ENCODE data around the gene SMIM45.

SMIM45 gene

DNA sequence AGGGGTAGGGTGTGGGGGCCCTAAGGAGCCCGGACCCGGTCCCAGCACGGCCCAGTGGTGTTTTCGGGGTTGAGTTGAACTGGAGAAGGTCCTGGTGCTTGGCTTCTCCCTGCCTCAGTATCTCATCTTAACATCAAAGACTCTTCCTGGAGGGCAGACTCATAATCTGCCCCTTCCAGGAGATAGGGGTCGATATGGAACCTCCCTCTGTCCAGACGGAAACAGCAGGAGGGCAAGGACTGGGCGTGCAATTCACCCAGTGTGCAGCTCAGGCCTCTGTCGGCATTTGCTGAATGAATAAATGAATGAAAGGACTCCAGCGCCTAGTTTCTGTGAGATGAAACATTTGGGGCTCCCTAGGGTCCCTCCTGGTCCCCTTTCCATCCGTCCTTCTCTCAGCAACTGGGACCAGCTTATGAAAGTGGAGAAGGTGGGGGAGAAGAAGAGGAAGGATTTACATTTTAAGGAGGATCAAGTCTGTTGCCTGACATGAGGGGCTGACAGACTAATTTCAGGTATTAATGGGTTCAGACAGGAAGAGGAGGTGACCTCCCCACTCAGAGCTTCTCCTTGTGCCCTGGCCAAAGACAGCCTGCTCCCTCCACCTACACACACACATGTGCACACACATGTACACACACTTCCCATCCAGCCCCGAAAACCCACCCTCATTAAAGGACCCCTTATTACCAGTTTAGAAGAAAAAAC lies 36.0 kb upstream of the SMIM45 start:
- DNase-seq (ENCODE audit: low read depth in 2 of 2): no peak

DNA sequence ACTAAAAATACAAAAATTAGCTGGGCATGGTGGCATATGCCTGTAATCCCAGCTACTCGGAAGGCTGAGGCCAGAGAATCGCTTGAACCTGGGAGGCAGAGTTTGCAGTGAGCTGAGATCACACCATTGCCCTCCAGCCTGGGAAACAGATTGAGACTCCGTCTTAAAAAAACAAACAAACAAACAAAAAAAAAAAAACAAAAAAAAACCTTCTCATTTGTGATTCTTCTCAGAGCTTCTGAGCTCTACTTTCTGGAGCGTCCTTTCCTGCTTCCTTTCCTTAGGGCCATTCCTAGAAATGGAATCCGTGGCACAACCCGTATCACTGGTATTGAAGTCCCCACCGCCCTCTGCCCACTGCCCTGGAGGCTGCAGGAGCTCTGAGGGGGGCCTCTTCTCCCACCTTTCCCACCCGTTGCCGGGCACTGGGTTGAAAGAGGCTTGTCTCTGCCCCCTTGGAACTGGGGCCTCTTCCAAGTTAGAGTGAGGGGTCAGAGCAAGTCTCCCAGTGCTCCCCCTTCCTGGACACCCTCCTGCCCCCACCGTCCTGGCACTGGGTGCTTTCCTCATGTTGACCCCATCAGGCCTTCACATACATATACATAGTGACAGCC lies 35.1 kb upstream of the SMIM45 start:
- no peak for DNase-seq (ENCODE audit: low read depth in 2 of 2)

DNA sequence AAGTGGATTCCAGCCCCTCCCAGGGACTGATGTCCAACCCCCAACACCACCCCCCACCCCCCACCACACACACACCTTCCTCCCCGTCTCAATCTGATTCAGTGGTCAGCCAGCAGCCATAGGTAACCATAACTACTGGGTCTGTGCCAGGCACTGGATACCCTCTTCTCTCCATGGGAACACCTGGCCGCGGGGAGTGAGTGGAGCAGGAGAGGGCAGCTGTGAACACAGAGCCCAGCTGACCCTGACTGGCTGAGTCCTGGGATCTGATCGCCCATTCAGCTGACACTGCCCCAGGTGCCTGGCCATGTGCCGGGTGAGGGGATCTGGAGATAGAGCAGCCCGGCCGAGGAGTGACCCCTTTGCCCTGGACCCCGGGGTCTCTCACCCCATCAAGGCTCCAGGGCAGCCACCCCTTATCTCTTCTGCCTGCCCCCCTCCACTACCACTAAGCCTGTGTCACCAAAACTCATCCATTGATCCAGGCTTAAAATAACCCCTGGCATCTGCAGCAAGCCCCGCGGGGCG lies 34.5 kb upstream of the SMIM45 start:
- no peak for DNase-seq (ENCODE audit: low read depth in 2 of 2)

DNA sequence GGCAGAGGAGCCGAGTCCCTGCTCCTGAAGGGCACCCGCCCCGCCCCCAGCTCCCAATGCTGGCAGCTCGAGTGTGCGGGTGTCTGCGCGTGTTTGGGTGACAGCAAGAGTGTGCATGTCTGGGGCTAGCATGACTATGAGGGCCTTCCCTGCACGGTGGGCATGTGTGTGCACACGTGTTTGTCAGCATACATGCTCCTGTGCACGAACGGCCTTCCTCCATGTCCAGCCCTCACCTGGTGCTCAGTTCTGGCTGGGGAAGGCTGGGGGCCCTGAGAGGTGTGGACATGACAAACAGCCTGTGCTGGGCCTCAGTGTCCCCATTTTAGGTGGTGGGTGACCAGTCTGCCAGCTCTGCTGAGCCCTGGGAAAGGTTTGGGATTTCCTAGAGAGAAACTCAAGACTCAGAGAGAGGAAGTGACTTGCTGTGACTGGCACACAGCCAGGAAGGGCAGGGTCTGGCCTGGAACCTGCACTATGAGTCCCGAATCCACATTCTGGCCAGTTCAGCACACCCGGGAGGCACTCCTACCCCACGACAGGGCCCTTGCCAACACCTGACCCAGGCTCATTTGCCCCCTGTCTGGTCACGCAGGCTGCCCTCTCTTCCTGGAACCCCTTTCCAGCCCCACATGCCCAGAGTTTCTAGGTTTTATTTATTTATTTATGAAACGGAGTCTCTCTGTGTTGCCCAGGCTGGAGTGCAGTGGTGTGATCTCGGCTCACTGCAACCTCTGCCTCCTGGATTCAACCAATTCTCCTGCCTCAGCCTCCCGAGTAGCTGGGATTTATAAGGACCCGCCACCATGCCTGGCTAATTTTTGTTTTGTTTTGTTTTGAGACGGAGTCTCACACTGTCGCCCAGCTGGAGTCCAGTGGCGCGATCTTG lies 33.8 kb upstream of the SMIM45 start:
- DNase-seq (ENCODE audit: low read depth in 2 of 2): peak in 1 of 2 donors; percentile 71

DNA sequence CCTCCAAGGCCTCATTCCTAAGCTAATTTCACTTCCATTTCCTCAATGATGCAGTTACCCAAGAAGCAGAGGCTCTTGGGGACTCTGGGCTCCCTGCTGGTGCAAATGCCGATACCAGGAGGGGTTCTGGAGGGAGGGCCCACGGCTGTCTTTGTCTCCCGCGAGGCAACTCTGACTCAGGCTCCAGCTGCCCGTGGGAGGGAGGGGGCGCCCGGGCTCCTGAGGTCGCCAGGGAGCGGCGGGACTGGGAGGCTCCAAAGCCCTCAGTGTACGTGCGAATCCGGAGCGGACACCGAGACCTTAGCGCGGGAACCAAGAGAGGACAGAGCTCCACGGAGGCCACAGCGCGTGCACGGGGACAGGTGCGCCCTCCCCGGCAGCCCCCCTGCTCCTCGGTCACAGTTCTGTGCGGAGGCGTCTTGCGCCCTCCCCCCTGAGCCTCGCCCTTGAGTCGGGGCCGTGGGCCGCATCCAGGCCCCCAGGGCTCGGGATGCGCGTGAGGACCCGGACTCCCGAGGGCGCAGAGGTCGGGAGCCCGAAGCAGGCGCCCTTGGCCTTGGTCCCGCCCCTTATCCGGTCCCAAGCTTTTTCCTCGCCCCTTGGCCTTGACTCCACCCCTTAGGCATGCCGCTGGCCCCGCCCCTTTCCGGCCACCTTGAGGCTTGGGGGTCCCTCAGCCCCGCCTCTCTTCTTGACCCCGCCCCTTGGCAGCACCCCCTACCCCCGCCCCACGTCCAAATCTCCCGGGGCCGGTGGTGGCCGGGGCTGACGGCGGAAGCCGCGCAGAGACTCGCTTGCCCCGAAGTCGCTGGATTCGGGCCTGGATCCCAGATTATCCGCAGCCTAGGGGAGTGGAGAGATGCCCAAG lies 32.4 kb upstream of the SMIM45 start:
- DNase-seq (ENCODE audit: low read depth in 2 of 2): no peak

DNA sequence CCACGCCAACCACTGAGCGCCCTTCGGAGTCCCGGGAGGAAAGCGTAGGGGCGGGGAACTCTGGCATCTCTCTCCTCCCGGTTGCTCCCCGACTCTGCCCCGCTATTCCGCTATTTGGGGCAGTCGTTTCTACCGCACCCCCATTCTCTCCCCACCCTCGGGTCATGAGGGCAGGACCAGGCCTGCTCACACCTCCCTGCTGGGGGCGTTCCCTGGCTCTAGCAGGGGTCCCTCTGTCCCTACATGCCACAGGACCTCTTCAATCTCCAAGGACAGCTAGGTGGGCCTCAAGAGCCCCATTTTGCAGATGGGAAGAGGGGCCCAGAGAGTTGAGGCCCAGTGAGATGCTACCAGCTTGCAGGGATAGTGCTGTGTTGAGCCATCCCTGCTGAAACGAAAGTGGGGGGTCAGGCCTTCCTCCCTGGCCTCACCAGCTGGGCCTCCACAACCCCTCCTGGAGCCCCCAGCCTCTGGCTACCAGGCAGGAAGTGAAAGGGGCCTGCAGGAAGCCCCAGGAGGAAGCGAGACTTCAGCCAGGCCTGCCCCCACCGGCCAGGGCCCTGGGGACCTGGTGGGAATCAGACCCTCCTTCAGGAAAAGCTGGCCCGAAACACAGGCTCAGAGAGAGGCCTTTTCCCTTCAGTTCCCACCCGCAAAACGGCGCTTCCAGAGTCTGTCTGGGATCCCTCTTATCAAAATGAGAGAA lies 31.5 kb upstream of the SMIM45 start:
- DNase-seq (ENCODE audit: low read depth in 2 of 2): no peak

DNA sequence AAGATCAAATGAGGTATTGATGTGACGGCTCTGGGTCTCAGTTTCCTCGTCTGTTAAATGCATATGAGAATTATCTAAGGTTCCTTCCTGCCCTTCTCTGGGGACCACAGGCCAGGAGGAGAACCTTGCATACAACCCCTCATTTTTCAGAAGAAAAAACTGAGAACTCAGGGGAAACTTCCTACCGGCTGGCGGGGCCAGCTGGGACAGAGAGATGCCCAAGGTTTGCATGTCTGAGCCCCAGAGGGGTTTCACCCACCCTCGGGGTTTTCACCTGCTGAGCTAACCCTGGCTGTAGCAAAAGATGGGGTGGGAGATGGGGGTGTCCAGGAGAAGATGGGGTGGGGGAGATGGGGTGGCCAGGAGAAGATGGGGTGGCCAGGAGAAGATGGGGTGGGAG lies 29.6 kb upstream of the SMIM45 start:
- DNase-seq (ENCODE audit: low read depth in 2 of 2): no peak

DNA sequence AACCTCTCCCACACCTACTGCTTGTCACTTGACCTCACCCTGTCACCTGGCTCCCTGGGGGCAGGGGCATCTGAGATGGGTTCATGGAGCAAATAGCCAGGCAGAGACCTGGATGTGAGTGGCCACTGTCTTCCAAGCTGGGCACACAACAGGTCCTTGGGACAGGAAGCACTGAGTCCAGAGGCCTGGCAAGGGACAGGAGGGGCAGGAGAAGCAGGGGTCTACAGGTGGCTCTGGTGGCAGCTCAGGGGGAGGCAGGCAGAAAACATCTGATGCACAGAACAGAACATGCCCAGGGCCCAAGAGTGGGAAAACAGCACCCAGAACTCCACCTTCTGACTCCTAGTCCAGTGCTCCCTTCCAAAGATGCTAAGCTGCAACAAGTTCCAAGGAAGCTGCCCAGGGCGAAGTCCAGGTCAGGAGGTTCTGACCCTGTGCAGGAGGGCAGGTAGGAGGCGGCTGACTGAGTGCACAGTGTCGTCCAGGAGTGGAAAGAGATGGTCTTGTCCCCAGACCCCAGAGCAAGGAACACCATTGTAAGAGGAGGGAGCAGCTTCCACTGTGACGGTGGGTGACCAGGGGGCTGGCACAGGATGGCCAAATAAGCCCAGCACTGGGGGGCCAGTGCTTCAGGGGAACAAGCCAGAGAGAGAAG lies 28.9 kb upstream of the SMIM45 start:
- no peak for DNase-seq (ENCODE audit: low read depth in 2 of 2)

DNA sequence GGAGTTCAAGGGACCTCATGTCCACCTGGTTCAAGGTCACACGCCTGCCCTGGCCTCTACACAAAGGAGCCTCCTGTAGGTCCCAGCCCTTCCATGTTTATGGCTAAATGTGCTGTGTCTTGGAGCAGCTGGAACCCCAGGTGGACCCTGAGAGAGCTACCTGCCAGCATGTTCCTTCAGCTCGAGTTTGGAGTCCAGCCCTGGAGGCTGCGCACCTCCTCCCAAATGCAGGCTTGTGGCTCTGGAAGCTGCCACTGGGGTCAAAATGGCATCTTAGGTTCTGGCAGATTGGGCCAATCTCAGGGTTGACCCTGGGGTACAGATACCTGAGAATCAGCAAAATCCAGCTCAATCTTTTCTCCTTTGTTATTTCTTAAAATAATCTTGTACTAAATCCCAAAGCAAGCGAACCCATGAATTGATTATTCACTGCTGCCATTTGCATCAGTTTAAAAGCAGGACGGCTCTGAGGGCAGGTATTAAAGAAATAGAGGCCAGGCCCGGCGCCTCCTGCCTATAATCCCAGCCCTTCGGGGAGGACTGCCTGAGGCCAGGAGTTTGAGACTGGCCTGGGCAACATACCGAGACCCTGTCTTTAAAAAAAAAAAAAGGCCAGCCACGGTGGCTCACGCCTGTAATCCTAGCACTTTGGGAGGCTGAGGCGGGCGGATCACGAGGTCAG lies 28.2 kb upstream of the SMIM45 start:
- DNase-seq (ENCODE audit: low read depth in 2 of 2): no peak

DNA sequence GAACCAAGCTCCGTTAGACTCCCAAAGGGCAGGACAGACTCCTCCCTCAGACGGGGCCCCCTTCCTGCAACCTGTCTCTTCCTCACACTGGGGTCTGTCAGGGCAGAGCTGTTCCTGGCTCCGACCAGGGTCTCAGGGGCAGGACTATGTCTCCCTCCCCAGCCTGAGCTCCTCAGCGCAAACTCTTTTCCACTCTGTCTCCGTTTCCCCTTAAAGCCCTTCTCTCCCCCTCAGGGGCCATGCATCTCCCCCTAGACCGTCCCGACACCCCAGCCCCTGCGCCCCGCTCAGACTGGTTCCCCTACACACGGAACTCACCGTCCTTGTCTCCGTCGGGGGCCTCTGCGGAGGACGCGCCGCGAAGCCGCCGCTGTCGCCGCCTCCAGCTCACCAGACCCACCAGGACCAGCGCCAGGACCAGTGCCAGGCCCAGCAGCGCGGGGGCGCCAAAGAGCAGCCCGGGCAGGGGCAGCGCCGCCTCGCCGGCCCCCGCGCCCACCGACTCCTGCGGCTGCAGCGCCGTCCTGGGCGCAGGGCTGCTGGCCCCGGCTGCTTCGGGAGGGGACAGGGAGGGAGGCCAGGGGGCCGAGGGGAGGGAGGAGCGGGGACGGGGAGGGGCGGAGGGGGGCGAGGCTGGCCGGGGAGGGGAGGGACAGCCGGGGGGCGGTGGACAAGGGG lies 26.0 kb upstream of the SMIM45 start:
- peak; percentile 30 to 72 for DNase-seq (ENCODE audit: low read depth in 2 of 2)

DNA sequence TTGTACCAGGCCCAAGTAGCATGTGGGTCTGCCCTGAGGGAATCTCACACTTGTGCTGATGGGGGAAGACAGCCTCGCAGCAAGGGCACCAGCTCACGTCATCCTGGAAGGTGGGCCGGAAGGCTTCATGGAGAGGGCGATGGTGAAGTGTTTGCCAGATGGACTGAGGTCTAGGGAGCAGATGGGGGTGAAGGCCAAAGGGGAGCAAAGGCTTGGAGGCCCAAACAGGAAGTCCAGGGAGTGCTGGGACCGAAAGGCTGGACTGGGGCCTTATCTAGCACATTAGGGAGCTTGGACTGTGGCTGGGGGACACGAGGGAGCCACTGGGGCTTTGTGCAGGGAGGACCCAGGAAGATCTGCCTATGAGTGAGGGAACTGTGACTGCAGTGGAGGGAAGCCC lies 24.1 kb upstream of the SMIM45 start:
- no peak for DNase-seq (ENCODE audit: low read depth in 2 of 2)

DNA sequence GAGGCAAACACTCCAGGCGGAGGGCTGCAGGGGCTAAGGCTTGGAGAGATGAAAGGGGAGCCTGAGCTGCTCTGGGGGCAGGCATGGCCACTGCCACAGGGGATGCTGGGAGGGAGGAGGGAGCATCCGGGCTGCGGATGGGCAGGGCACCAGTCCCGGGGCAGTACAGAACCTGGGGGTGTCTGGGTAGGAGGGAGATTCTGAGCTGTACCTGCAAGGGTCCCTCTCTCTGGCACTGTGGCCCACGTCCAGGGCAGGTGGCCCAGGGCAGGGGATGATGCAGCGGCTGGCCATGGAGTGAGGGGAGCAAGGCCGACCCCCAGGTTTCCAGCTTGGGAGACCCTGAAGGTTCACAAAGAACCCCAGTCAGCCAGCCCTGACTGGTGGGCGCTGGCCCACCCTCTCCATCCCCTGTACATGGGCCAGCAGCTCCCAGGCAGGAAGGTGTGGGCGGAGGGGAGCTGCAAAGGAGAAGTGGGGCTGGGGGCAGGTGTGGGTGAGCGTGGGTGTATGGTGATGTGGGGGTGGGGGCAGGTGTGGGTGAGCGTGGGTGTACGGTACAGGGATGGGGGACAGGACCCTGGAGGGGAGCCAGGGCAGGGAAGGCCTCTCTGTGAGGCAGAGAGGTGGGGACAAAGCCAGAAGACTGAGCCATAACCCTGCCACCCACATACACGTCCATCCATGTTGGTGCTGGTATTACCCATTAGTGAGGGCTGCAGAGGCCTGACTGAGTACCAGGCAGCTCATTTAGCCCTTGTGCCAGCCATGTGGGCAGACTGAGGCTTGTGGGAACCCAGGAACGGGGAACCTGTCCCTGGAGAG lies 23.1 kb upstream of the SMIM45 start:
- no peak for DNase-seq (ENCODE audit: low read depth in 2 of 2)

DNA sequence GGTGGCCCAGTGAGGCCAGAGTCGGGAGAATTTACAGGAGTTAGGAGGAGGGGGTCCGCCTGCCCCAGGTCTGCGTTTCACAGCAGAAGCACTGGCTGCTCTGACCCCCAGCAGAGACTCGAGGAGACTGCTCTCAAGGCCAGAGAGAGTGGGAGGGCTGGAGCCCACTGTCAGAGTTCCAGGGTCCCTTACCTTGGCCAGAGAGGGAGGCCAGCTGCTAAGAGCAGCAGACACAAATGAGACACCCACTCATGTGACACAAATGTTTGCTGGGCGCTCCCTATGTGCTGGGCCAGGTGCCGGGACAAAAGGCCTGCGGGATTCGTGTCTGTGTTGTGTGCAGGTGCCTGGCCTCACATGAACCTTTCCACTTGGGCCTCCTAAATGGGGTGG lies 22.5 kb upstream of the SMIM45 start:
- DNase-seq (ENCODE audit: low read depth in 2 of 2): no peak

DNA sequence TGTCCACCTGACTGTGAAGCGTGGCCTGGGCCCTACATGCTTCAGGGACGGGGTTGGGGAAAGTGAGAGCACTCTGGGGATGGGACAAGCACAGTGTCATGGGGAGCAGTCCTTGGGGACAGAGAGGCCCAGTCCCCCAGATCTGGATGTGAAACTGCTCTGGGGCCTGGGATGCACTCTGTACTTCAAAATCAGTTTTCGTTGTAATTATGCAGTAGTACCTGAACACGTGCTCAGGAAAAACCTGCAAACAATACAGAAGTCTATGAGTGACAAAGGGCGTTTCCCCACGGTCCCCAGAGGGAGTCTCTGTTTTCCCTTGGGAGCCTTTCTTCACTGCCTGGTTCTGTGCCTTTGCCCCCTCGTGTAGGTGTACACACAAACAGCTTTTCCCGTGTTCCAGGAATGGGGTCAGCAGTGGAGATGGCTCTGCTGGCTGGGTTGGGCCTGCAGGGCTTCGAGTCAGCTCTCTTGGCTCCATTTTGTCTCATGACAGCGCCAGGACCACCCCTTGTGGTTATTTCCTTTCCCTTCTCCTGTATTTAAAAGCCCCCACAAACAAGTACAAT lies 20.2 kb upstream of the SMIM45 start:
- DNase-seq (ENCODE audit: low read depth in 2 of 2): no peak

DNA sequence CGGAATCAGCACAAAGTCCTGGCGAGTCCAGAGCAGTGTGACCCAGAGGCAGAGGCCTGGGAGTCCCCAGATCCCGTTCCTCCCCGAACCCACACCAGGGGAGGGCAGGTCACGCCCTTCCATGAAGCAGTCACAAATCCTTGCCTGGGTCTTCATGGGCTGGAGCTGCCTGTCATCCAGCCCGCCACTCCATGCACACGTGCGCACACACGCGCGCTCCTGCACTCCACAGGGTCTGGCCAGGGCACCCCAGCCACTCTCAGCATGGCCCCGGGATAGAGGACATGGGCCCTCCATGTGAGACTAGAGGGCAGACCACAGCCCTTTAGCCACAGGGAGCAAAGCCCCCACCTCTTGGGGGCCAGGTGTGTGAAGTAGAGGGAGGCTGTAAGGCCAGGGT lies 19.6 kb upstream of the SMIM45 start:
- no peak for DNase-seq (ENCODE audit: low read depth in 2 of 2)

DNA sequence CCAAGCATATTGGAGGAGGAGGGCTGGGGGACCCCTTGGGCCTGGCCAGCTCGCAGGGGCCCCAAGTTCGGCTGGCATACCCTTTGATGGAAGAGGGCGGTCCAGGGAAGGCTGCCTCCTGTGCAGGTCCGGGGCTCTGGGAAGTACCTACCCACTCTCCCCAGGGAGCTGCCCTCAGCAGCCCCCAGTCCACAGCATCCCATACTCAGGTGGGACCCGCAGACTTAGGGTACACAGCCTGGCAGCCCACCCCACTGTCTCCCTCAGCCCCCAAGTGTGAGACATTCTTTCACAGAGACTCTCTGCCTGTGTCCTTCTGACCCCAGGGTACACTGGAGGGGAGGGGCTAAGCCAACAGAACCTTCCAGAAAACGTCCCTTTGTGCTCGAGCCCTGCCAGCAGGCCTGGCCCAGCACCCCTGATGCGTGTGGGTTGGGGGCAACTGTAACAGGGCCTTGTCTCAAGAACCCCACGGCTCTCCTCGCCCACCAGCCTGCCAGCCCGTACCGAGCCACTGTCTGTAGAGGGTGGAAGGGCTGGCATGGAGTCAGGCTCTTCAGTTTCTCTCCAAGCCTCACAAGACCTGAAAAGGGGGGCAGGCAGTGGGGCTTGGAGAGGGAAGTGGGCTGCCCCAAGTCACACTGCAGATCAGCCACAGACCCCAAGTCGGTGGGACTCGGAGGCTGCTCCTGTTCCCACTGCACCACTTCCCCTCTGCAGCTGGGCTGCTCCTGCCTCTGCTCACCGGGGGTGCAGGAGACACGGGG lies 18.4 kb upstream of the SMIM45 start:
- DNase-seq (ENCODE audit: low read depth in 2 of 2): no peak

Measured in lung microvascular endothelial cell (primary cell).